ENCODE data around the gene TXNIP. TPM values are rescaled to one million over a fixed set of nuclear protein-coding genes. Genes with fewer than 3 reads are reported as not detected.

The TXNIP gene
- total RNA-seq, 1 experiment from 2014 or later, result 23.2 TPM

DNA sequence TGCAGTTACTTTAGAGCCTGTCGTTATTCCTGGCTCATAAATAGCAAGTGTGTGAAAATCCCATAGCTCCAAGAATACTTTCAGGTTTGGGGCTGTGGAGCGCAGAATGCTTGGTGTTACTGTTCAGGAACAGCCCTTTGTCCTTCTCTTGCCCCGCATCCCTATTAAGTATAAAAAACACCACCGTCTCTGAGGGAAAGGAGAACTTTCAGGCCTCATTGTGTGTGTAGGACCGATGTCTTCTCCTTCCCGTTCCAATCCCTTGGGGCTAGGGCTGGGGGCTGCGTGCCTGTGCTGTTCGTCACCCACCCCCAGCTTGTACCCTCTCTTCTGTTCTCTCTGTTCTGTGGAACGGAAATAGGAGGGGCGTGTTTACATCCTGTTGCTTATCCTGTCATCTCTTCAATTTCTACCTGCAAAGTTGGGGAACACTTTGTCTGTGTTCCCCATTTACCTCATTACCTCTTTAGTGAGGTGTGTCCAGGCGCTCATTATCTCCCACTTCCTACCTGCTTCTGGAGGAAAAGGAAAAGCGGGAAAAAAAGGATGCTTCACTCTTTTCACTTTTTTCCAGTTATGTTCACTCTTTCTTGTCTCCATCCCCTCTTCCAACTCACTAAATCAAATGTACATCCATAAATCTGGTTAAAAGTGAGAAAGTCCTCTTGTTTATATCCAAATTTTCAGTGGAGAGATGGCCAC, 788 bp upstream of the TXNIP start:
- no peaks in the 10 kb centered on the region for H3K27me3 ChIP-seq (ENCODE audit: insufficient read depth, low read length)
- no peak overlapping the region for H2BK15ac ChIP-seq (ENCODE audit: low read depth, low read length)
- H3K23ac ChIP-seq (ENCODE audit: insufficient read length, low read depth, low read length), result no peak overlapping the region
- H2BK20ac ChIP-seq (ENCODE audit: low read depth, low read length, poor library complexity, severe bottlenecking), result no peak overlapping the region
- peaks cover 3% of the 10 kb centered on the region; the same call in 1 of the 2 replicates for H3K79me2 ChIP-seq (ENCODE audit: insufficient read depth, low read length)
- H4K5ac ChIP-seq (ENCODE audit: insufficient read length, low read depth, low read length), result no peak overlapping the region
- no peak overlapping the region for H2BK12ac ChIP-seq (ENCODE audit: insufficient read length, low read depth, low read length)
- H3K79me1 ChIP-seq (ENCODE audit: insufficient read depth, low read depth, low read length, poor library complexity, severe bottlenecking), result peaks cover 7% of the 10 kb centered on the region
- peak overlapping the region; percentile 86 for H3K9ac ChIP-seq (ENCODE audit: extremely low read depth, insufficient read length, low read length)
- peak overlapping the region; percentile 60 for H3K4me2 ChIP-seq (ENCODE audit: insufficient read depth, insufficient read length, low read length)
- Mint-ChIP-seq H3K4me3 (peak overlapping the region; percentile 87 to 99), H3K27me3 (ENCODE audit: low read depth) (no peaks in the 10 kb centered on the region), H3K36me3 (ENCODE audit: insufficient read depth in 1 of 3, low read depth in 3 of 3) (peaks cover 32 to 43% (median 32%) of the 10 kb centered on the region in 3 experiments), H3K27ac (peak overlapping the region; percentile 93 to 99 (median 95); a peak in 6 of 7 replicates), H3K4me1 (peaks cover 48 to 52% of the 10 kb centered on the region in 2 experiments), H3K9me3 (peaks cover 0 to 3% of the 10 kb centered on the region in 2 experiments; a peak in 2 of 5 replicates)
- TF ChIP-seq, protein P1, sequence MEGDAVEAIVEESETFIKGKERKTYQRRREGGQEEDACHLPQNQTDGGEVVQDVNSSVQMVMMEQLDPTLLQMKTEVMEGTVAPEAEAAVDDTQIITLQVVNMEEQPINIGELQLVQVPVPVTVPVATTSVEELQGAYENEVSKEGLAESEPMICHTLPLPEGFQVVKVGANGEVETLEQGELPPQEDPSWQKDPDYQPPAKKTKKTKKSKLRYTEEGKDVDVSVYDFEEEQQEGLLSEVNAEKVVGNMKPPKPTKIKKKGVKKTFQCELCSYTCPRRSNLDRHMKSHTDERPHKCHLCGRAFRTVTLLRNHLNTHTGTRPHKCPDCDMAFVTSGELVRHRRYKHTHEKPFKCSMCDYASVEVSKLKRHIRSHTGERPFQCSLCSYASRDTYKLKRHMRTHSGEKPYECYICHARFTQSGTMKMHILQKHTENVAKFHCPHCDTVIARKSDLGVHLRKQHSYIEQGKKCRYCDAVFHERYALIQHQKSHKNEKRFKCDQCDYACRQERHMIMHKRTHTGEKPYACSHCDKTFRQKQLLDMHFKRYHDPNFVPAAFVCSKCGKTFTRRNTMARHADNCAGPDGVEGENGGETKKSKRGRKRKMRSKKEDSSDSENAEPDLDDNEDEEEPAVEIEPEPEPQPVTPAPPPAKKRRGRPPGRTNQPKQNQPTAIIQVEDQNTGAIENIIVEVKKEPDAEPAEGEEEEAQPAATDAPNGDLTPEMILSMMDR (conservative IDR thresholded peaks at IDR 0.05), result no peak
- no peak overlapping the region for H3T11ph ChIP-seq (ENCODE audit: low read length)
- peaks cover 19% of the 10 kb centered on the region for H3K23me2 ChIP-seq (ENCODE audit: insufficient read length, low read depth, low read length, poor library complexity, severe bottlenecking)
- H2AK5ac ChIP-seq (ENCODE audit: insufficient read length, low read length), result no peak overlapping the region
- H2BK5ac ChIP-seq (ENCODE audit: insufficient read length, low read length), result no peak overlapping the region
- no CpG with 5 or more reads among the region's 12 CpGs for WGBS (ENCODE audit: extremely low coverage, insufficient read length, low lambda C conversion rate)
- H2BK120ac ChIP-seq (ENCODE audit: low read depth, low read length, poor library complexity, severe bottlenecking), result no peak overlapping the region
- no peak overlapping the region for H3K27ac ChIP-seq (ENCODE audit: insufficient read length, low read depth, low read length)
- DNase-seq, result no peak
- no peaks in the 10 kb centered on the region for H3K9me3 ChIP-seq (ENCODE audit: control insufficient read depth, low read depth, low read length)
- peaks cover 5% of the 10 kb centered on the region; the same call in 1 of the 2 replicates for H3K4me1 ChIP-seq (ENCODE audit: insufficient read depth, low read length)
- peak overlapping the region; percentile 12 for H3K18ac ChIP-seq (ENCODE audit: insufficient read length, low read depth, low read length)
- H2AFZ ChIP-seq (ENCODE audit: low read length), result no peak overlapping the region
- no peak overlapping the region for H4K91ac ChIP-seq (ENCODE audit: insufficient read length, low read depth, low read length)
- no peak overlapping the region for H3K56ac ChIP-seq (ENCODE audit: insufficient read length, low read depth, low read length)
- H4K20me1 ChIP-seq (ENCODE audit: control insufficient read depth, insufficient read depth, insufficient read length), result no peaks in the 10 kb centered on the region
- no peak overlapping the region; the same call in 1 of the 2 replicates for H3K4ac ChIP-seq (ENCODE audit: low read depth, low read length)
- H4K8ac ChIP-seq (replicated peaks; ENCODE audit: insufficient read length, low read depth, low read length), result no peak overlapping the region
- peak overlapping the region; percentile 82; the same call in 1 of the 2 replicates for H3K14ac ChIP-seq (ENCODE audit: insufficient read depth, low read length)

Data from H9 (cell line).